ENCODE results near the gene NUTF2. TPM values are rescaled to one million over a fixed set of nuclear protein-coding genes. Genes with fewer than 3 reads are reported as not detected.

The NUTF2 gene
- total RNA-seq, 1 experiment from 2014 or later, result 340 TPM

Other genes with a start within 250 kb of the NUTF2 start
- 3.6 and 6.4 TPM in 2 replicates for gene CARMIL2, start 201.8 kb upstream of the NUTF2 start, total RNA-seq (2014; rRNA removed; shearing (Covaris generic))
- 44.9 and 52.2 TPM in 2 replicates for gene ACD, start 186.7 kb upstream of the NUTF2 start, total RNA-seq (2014; rRNA removed; shearing (Covaris generic))
- 5.5 and 6.8 TPM in 2 replicates for gene PARD6A, start 186.0 kb upstream of the NUTF2 start, total RNA-seq (2014; rRNA removed; shearing (Covaris generic))
- 7.0 and 12.3 TPM in 2 replicates for gene ENKD1, start 180.2 kb upstream of the NUTF2 start, total RNA-seq (2014; rRNA removed; shearing (Covaris generic))
- gene C16orf86, start 180.1 kb upstream of the NUTF2 start, total RNA-seq (2014; rRNA removed; shearing (Covaris generic)), result 8.5 and 9.0 TPM in 2 replicates
- gene GFOD2, start 127.6 kb upstream of the NUTF2 start, total RNA-seq (2014; rRNA removed; shearing (Covaris generic)), result 25.3 and 26.2 TPM in 2 replicates
- gene RANBP10, start 40.4 kb upstream of the NUTF2 start, total RNA-seq (2014; rRNA removed; shearing (Covaris generic)), result 7.2 and 7.3 TPM in 2 replicates
- 0.15 and 0.21 TPM in 2 replicates for gene TSNAXIP1, start 40.0 kb upstream of the NUTF2 start, total RNA-seq (2014; rRNA removed; shearing (Covaris generic))
- 57.6 and 67.0 TPM in 2 replicates for gene THAP11, start 4.6 kb upstream of the NUTF2 start, total RNA-seq (2014; rRNA removed; shearing (Covaris generic))
- 34.9 and 43.7 TPM in 2 replicates for gene CENPT, start 760 bp downstream of the NUTF2 start, total RNA-seq (2014; rRNA removed; shearing (Covaris generic))
- gene EDC4, start 26.1 kb downstream of the NUTF2 start, total RNA-seq (2014; rRNA removed; shearing (Covaris generic)), result 88.0 and 96.6 TPM in 2 replicates
- gene NRN1L, start 38.0 kb downstream of the NUTF2 start, total RNA-seq (2014; rRNA removed; shearing (Covaris generic)), result 5.3 and 7.6 TPM in 2 replicates
- gene PSKH1, start 46.3 kb downstream of the NUTF2 start, total RNA-seq (2014; rRNA removed; shearing (Covaris generic)), result 18.8 and 20.1 TPM in 2 replicates
- 2.4 and 3.7 TPM in 2 replicates for gene CTRL, start 84.9 kb downstream of the NUTF2 start, total RNA-seq (2014; rRNA removed; shearing (Covaris generic))
- 28.7 and 36.6 TPM in 2 replicates for gene PSMB10, start 89.9 kb downstream of the NUTF2 start, total RNA-seq (2014; rRNA removed; shearing (Covaris generic))
- 5.2 and 6.7 TPM in 2 replicates for gene LCAT, start 97.2 kb downstream of the NUTF2 start, total RNA-seq (2014; rRNA removed; shearing (Covaris generic))
- gene SLC12A4, start 121.7 kb downstream of the NUTF2 start, total RNA-seq (2014; rRNA removed; shearing (Covaris generic)), result 43.2 and 56.6 TPM in 2 replicates
- gene DPEP3, start 133.6 kb downstream of the NUTF2 start, total RNA-seq (2014; rRNA removed; shearing (Covaris generic)), result 0.03 and 0.48 TPM in 2 replicates
- 0.33 TPM in 1 of 2 replicates, not detected in the other for gene DPEP2, start 152.6 kb downstream of the NUTF2 start, total RNA-seq (2014; rRNA removed; shearing (Covaris generic))
- gene DPEP2NB, start 169.0 kb downstream of the NUTF2 start, total RNA-seq (2014; rRNA removed; shearing (Covaris generic)), result not detected in 2 replicates
- gene DDX28, start 176.3 kb downstream of the NUTF2 start, total RNA-seq (2014; rRNA removed; shearing (Covaris generic)), result 19.4 and 26.4 TPM in 2 replicates
- gene DUS2, start 176.4 kb downstream of the NUTF2 start, total RNA-seq (2014; rRNA removed; shearing (Covaris generic)), result 46.9 and 54.9 TPM in 2 replicates
- gene NFATC3, start 238.4 kb downstream of the NUTF2 start, total RNA-seq (2014; rRNA removed; shearing (Covaris generic)), result 22.9 and 27.7 TPM in 2 replicates

All from H7 (cell line).